H1 (cell line): ENCODE data around the gene ADARB2. TPM values are rescaled to one million over a fixed set of nuclear protein-coding genes. Genes with fewer than 3 reads are reported as not detected.

Source experiments
- EZH2 ChIP-seq: fragments of 200-600 bp; sonication (generic); IDR thresholded peaks from 2 replicates; pipeline ENCODE4 v1.7.1; 2012; ENCODE audit warnings: low read depth, mild to moderate bottlenecking, moderate library complexity, low read length, inconsistent platforms; ENCODE audit not compliant: severe bottlenecking
- FOSL1 ChIP-seq: IDR thresholded peaks from 2 replicates; pipeline ENCODE4 v1.6.1; 2011; ENCODE audit warnings: mild to moderate bottlenecking, low read depth, low read length, moderate library complexity; ENCODE audit not compliant: insufficient read depth
- polyA plus RNA-seq, 7 experiments: library from polyadenylated mRNA; depleted of rRNA in 3 of 7; stranded (reverse) in 5 of 7; unstranded in 2 of 7; fragments of >200 nt in 5 of 7; fragments of 200-250 nt in 2 of 7; gene quantifications; 1 replicate in 5 of 7; 2 replicates in 1 of 7; 4 replicates in 1 of 7; pipeline versions ENCODE4 v1.2.1 to v1.2.3, GENCODE V29; 2011 to 2013; ENCODE audit warnings: missing spikeins in 2 of 7, mixed read lengths in 2 of 7
- total RNA-seq: library from RNA; stranded (reverse); fragmentation: NEBNext Ultra II Directional; extraction: Animal tissue kit (Norgen Biotek cat#: 25700); gene quantifications from 2 replicates; pipeline ENCODE4 v1.2.1, GENCODE V29; 2021

Gene ADARB2
- total and polyA plus RNA-seq, 2 of the 8 experiments (the other 6 are each of a cell fraction or from before 2014, with no cell fraction given) = 2.2 to 2.8 TPM

DNA sequence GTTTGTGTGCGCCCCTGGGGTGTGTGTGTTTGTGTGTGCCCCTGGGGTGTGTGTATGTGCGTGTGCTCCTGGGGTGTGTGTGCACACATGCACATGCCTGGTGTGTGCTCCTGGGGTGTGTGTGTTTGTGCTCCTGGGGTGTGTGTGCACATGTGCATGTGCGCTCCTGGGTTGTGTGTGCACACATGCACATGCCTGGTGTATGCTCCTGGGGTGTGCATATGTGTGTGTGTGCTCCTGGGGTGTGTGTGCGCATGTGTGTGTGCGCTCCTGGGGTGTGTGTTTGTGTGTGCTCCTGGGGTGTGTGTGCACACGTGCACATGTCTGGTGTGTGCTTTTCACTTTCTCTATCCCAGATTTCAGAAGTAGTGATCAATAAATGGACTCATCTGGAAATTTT is 360.1 kb downstream of the ADARB2 start (continued):
- TF ChIP-seq FOSL1 (no peak), EZH2 (no peak)
- TF ChIP-seq, all 59 proteins: peak for 0
